NCI-H510A (cell line): ENCODE data around the gene RHOXF2.

Source experiments
- DNase-seq: peaks from one replicate; lab custom pipeline; 2025; lab: John Stamatoyannopoulos, UW

The RHOXF2 gene

DNA sequence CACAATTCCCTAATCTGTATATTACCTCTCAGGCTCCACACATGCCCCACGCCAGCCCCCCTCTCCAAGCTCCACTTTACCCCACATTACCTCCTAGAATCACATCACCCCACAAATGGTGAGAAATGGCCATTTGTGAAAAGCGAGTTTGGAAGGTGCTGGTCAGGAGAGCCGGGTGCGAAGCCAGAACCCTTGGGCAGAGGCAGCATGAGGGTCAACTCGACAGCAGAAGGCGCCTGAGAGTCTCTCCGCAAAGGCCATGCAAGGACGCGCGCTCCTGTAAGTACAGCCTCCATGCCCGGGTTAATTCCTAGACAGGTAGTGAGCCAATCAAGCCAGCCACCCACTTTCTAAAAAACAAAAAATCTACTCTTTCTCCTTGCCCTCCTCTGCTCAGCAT is 42.4 kb downstream of the RHOXF2 start:
- DNase-seq = no peak

DNA sequence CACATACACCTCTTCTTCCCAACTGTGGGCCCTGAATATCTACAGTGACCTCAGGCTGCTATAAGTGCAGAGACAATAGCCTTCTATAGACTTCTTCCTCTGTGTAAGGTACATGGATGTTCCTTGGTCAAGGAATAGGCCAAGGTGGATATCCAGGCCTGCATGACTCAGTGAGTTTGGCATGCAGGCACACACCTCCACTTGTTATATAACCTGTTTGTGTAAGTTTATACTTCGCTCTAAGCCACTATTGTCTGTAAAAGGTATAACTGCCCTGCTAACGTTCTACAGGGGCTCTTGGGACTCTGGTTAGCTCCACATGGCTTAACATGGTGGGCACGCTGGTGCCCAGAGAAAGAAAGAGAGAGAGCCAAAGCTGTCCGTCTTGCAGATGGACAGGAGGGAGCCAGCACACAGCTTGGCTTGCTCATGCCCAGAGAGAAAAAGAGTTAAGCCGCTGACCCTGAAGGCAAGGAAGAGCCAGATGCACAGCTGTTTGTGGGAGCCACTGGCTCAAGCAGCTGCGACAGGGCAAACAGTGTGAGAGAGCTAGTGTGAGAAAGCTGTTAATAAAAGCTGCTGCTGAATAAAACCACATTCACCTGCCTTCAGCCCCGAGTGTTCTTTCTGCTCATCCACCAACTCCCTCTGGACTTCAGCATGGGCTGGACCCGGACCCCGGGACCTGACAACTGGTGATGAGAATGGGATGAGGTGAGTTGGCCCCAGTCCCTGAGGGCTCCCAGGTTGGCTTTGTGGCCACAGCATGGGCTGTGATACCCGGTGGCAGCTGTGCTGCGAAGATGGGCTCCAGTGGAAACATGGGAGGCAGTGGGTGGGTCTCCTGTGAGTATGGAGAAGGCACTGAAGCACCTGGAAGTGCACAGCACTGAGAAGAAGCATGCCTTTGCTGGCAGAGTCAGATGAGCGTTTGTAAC is 47.7 kb downstream of the RHOXF2 start:
- DNase-seq = no peak

DNA sequence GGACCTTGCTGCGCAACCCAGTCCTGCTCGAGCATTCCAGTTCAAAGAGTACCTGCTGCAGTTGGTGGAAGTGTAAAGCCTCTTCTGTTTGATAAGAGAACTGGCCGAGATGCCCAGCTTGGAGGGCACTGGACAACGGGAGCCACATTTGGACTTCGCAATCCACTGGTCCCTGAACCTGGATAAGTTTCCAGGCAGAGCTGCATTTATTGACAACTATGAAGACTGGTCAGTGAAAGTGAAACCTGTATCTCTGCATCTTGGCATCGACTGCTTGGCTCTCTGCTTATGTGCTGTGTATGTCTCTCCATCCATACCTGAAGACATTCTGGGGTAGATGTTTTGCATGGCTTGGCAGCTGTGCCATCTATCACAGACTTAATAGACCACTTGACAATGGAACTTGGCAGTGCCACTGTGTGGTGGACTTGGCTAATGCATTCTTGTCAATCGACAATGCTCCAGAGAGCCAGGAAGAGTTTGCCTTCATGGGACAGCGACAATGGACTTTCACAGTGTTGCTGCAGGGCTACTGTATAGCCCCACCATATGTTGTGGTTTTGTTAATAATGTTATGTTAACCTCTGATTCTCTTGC is 48.7 kb downstream of the RHOXF2 start:
- no peak for DNase-seq

DNA sequence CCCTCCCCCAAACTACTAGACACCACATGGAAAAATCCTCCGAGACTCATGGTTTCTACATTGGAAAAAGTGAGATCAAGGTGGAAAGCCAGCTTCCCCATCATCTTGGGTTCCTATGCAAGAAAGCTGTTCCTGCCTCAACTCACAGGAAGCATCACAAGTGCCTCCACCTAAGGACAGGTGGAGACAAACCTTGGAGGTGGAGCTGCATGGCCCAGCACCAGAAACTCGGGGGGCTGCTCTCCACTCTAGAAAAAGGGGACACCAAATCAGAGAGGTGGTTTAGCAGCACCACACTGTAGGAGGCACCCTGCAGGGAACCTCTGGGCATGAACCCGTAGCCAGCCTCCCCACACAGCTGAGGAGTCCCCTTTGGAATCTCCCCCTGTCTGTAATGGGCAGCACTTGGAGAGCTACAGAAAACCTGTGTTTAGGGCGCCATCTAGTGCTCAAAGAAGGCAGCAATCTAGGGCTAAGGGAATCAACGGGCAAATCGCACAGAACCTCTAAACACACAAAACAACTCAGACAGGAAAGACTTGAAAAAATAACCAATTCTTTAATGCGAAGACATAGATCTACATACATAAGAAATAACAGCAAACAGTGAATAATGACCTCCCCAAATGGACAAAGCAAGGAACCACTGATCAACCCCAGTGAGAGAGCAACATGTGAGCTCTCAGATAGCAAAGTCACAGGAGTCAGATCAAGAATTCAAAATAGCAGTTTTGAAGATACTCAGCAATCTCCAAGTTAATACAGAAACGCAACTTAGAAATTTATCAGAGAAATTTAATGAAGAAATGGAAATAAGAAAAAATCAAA is 55.2 kb downstream of the RHOXF2 start:
- peak; percentile 20 for DNase-seq
